Endodermal cell (in vitro differentiated cells): ENCODE measurements around the gene ARHGAP35. TPM values are rescaled to one million over a fixed set of nuclear protein-coding genes. Genes with fewer than 3 reads are reported as not detected.

ENCODE experiments used
- DNase-seq: peaks from one replicate; pipeline ENCODE4 v3.0.0-alpha.2; 2017
- H3K27ac ChIP-seq: 2 replicates; pipeline ENCODE4 v1.5.1; 2013; ENCODE audit warnings: mild to moderate bottlenecking, low read depth, low read length, moderate library complexity
- H3K27me3 ChIP-seq: 2 replicates; pipeline ENCODE4 v1.6.1; 2013; ENCODE audit warnings: mild to moderate bottlenecking, low read length, moderate library complexity; ENCODE audit not compliant: insufficient read depth, control insufficient read depth, poor library complexity, severe bottlenecking
- H3K36me3 ChIP-seq: 2 replicates; pipeline ENCODE4 v1.7.0; 2013; ENCODE audit warnings: mild to moderate bottlenecking, low read length, moderate library complexity; ENCODE audit not compliant: control insufficient read depth, insufficient read depth
- H3K4me1 ChIP-seq: one replicate; pipeline ENCODE4 v1.7.0; 2013; ENCODE audit warnings: low read length; ENCODE audit not compliant: control insufficient read depth, insufficient read depth
- H3K4me3 ChIP-seq: 2 replicates; pipeline ENCODE4 v1.5.1; 2013; ENCODE audit warnings: mild to moderate bottlenecking, low read length, moderate library complexity
- H3K9ac ChIP-seq: 2 replicates; pipeline ENCODE4 v1.6.1; 2013; ENCODE audit warnings: mild to moderate bottlenecking, low read length, moderate library complexity; ENCODE audit not compliant: poor library complexity, severe bottlenecking; ENCODE audit errors: extremely low read depth
- H3K9me3 ChIP-seq: 2 replicates; pipeline ENCODE4 v1.6.1; 2013; ENCODE audit warnings: mild to moderate bottlenecking, low read length, moderate library complexity; ENCODE audit not compliant: control insufficient read depth
- H3K27ac Mint-ChIP-seq: 2 replicates; pipeline ENCODE4 v1.8.0; 2020; ENCODE audit warnings: mixed read lengths
- H3K27me3 Mint-ChIP-seq: 2 replicates; pipeline ENCODE4 v1.8.0; 2021; ENCODE audit warnings: mild to moderate bottlenecking, mixed read lengths; ENCODE audit not compliant: insufficient read depth
- H3K36me3 Mint-ChIP-seq: 2 replicates; pipeline ENCODE4 v1.8.0; 2020; ENCODE audit warnings: low read depth, mixed read lengths
- H3K4me1 Mint-ChIP-seq: 2 replicates; pipeline ENCODE4 v1.8.0; 2020; ENCODE audit warnings: mixed read lengths
- H3K4me3 Mint-ChIP-seq: 2 replicates; pipeline ENCODE4 v1.8.0; 2020; ENCODE audit warnings: mild to moderate bottlenecking, moderate library complexity, mixed read lengths
- H3K9me3 Mint-ChIP-seq: 2 replicates; pipeline ENCODE4 v1.8.0; 2020; ENCODE audit warnings: mild to moderate bottlenecking, mixed read lengths
- WGBS, 2 experiments: methylation state at CpG; one replicate each; pipeline versions ENCODE4 v1.1.5 to v1.1.7; 2013; ENCODE audit warnings: missing lambda C conversion rate in 2 of 2, mixed read lengths in 1 of 2; ENCODE audit not compliant: insufficient coverage in 1 of 2, insufficient read length in 1 of 2; 5-methylcytosine and 5-hydroxymethylcytosine counted together
- total RNA-seq, 2 donors: library from RNA; stranded (reverse); fragmentation: NEBNext Ultra II Directional in 1 of 2; extraction: Animal tissue kit (Norgen Biotek cat#: 25700) in 1 of 2; gene quantifications; 2 replicates in 1 of 2; 3 replicates in 1 of 2; pipeline ENCODE4 v1.2.1, GENCODE V29; 2021
- TF ChIP-seq, protein P1 (sequence below): fragments of 200-600 bp; sonication (generic); conservative IDR thresholded peaks from 2 replicates; pipeline ENCODE4 v1.5.0; 2021; ENCODE audit warnings: antibody characterized with exemption, mild to moderate bottlenecking

Gene ARHGAP35
- total RNA-seq, 2 donors from 2014 or later, result 41.4 to 41.6 TPM

DNA sequence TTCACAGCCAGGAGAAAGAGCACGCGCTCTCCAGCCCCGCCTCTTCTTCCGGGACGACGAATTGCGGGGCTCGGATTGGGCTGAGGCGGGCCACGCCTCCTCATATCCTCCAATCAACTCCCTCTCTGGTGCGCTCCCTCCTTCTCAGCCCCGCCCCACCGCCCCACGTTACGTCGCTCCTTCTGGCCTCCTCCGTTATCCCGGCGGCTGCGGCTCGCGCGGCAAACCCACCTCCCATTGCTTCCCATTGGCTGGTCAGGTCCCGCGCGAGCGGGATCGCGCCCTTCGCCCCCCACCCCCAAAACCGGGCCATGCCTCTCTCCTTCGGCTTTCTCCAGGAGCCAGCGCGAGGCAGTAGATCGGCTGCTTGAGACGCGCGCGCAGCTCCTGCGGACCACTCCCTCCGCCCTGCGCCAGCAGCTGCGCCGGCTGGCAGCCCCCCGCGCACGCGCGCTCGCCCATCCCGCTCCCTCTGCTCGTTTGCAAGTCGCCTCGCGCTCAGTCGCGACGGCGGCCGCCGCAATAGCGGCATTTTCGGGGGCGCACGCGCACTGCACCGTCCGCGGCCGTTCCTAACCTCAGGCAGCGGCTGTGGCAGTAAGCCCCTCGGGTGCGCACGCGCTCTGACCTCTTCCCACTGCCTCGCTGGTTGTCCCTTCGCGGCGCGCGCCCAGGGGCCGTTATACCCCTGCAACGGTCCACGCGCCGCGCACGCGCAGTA, 512 bp upstream of the ARHGAP35 start:
- Histone ChIP-seq H3K9me3 (no peaks in the 10 kb centered on the region), H3K4me3 (peak overlapping the region; percentile 83), H3K9ac (peak overlapping the region; percentile 80), H3K36me3 (no peaks in the 10 kb centered on the region), H3K27me3 (peaks cover 25% of the 10 kb centered on the region), H3K4me1 (no peaks in the 10 kb centered on the region), H3K27ac (peak overlapping the region; percentile 99)
- 0% methylated on average over 37 to 87 of the region's 89 CpGs for WGBS, 2 experiments
- no peak overlapping the region for H3K4me3 Mint-ChIP-seq
- peaks cover 7% of the 10 kb centered on the region for H3K27me3 Mint-ChIP-seq
- TF ChIP-seq, protein P1, sequence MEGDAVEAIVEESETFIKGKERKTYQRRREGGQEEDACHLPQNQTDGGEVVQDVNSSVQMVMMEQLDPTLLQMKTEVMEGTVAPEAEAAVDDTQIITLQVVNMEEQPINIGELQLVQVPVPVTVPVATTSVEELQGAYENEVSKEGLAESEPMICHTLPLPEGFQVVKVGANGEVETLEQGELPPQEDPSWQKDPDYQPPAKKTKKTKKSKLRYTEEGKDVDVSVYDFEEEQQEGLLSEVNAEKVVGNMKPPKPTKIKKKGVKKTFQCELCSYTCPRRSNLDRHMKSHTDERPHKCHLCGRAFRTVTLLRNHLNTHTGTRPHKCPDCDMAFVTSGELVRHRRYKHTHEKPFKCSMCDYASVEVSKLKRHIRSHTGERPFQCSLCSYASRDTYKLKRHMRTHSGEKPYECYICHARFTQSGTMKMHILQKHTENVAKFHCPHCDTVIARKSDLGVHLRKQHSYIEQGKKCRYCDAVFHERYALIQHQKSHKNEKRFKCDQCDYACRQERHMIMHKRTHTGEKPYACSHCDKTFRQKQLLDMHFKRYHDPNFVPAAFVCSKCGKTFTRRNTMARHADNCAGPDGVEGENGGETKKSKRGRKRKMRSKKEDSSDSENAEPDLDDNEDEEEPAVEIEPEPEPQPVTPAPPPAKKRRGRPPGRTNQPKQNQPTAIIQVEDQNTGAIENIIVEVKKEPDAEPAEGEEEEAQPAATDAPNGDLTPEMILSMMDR, result no peak
- no peaks in the 10 kb centered on the region for H3K9me3 Mint-ChIP-seq
- H3K27ac Mint-ChIP-seq, result peak overlapping the region; percentile 78
- peaks cover 9% of the 10 kb centered on the region for H3K4me1 Mint-ChIP-seq
- H3K36me3 Mint-ChIP-seq, result peaks cover 2% of the 10 kb centered on the region
- peak; percentile 99 for DNase-seq

DNA sequence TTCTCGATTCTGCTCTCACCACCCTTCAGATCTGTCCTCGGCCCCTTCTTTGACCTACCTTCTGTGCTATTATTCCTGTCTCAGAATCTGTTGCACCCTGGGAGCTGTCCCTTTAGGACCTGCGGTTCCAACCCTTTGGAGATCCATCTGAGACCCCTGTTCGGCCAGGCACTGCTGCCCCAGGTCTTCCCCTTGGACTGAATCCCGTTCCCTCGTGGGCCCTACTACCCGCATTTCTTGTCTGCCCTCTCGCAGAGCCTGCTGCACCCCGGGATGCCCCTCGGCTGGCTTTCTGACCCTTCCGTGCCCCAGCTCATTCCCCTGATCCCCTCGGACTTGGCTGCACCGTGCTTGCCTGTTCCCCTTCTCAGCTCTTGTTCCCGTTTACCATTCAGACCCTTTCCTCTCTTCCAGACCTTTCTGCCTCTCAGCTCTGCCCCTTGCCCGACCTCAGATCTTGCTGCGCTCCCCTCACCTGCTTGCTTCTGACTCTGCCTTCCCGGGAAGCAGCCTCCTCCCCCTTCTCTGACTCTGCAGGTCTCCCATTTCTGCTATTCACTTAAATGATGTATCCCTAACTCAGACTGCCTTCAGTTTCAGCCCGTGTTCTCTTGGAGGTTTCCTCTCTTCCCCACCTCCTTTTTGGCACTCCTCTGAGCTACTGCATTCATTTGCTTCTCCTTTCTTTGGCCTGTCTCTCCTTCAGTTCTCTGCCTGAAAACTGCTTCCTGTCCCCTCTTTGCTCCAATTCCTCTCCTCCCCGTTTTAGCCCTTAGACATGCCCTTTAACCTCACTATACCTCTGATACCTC, 1.1 kb downstream of the ARHGAP35 start:
- Histone ChIP-seq H3K9ac (peak overlapping the region; percentile 50), H3K4me1 (peaks cover 7% of the 10 kb centered on the region), H3K27me3 (peaks cover 34% of the 10 kb centered on the region), H3K4me3 (peak overlapping the region; percentile 89), H3K27ac (no peak overlapping the region), H3K36me3 (no peaks in the 10 kb centered on the region), H3K9me3 (no peaks in the 10 kb centered on the region)
- peak; percentile 65 for DNase-seq
- TF ChIP-seq, protein P1, result no peak
- Mint-ChIP-seq H3K4me3 (no peak overlapping the region), H3K9me3 (no peaks in the 10 kb centered on the region), H3K36me3 (peaks cover 10% of the 10 kb centered on the region), H3K27ac (no peak overlapping the region), H3K27me3 (peaks cover 5% of the 10 kb centered on the region), H3K4me1 (peaks cover 23% of the 10 kb centered on the region)
- 0 to 1% methylated on average over 16 to 19 of the region's 19 CpGs for WGBS, 2 experiments

DNA sequence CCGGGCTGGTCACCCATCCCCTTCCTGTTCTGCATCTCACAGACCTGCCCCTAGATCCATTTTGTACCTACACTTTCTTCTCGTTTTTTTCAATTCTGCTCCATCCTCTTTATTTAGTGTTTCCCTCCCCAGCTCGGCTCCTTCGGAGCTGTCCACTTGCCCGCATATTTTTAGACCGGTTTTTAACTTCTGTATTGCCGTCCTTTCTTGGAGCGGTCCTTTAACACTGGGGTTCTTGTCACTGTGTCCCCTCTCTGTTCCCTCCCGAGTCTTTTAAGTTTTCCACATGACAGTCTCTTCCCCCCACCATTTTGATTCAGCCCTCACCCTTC, 1.7 kb downstream of the ARHGAP35 start:
- H3K9me3 ChIP-seq, result no peaks in the 10 kb centered on the region
- no peaks in the 10 kb centered on the region for H3K36me3 ChIP-seq
- peaks cover 5% of the 10 kb centered on the region for H3K27me3 Mint-ChIP-seq
- H3K4me1 Mint-ChIP-seq, result peaks cover 28% of the 10 kb centered on the region
- DNase-seq, result no peak
- no peaks in the 10 kb centered on the region for H3K9me3 Mint-ChIP-seq
- H3K27ac Mint-ChIP-seq, result no peak overlapping the region
- 12 to 21% methylated on average over 9 of the region's 9 CpGs for WGBS, 2 experiments
- peak overlapping the region; percentile 89 for H3K4me3 ChIP-seq
- H3K4me3 Mint-ChIP-seq, result no peak overlapping the region
- H3K36me3 Mint-ChIP-seq, result peaks cover 10% of the 10 kb centered on the region
- H3K9ac ChIP-seq, result no peak overlapping the region
- peaks cover 34% of the 10 kb centered on the region for H3K27me3 ChIP-seq
- H3K4me1 ChIP-seq, result peaks cover 12% of the 10 kb centered on the region
- no peak overlapping the region for H3K27ac ChIP-seq
- TF ChIP-seq, protein P1, result no peak
